HCT116 (cell line): Measurements from ENCODE around the gene GPS2. TPM values are rescaled to one million over a fixed set of nuclear protein-coding genes. Genes with fewer than 3 reads are reported as not detected.

Source experiments
- ATAC-seq: fragments of 200-7000 bp; cut with Tn5 transposase; 2 replicates; pipeline ENCODE4 v1.9.1; 2020; ENCODE audit warnings: mild to moderate bottlenecking, moderate library complexity
- BruUV-seq: library from RNA; stranded (reverse); fragments of 400-500 nt; replicated peaks from 2 replicates; lab custom pipeline; 2021; lab: Mats Ljungman, UMichigan
- CTCF ChIA-PET: fragments of 300-600 bp; sonication (Branson Sonifier 250); formaldehyde crosslinking; loops from one replicate; lab custom pipeline; 2021; ENCODE audit warnings: antibody characterized with exemption; lab: Charles Lee
- POLR2A ChIA-PET: fragments of 300-600, 350-600 bp; sonication (Branson Sonifier 250); formaldehyde crosslinking; loops from one replicate; lab custom pipeline; 2021; ENCODE audit warnings: antibody characterized with exemption; lab: Charles Lee
- RAD21 ChIA-PET, 2 experiments: fragments of 300-600 bp; sonication (Branson Sonifier 250); formaldehyde crosslinking; loops; one replicate each; lab custom pipeline; 2023; ENCODE audit warnings: low total read pairs in 2 of 2; ENCODE audit not compliant: uncharacterized antibody in 2 of 2, unreplicated experiment in 2 of 2, low non-redundant PET in 1 of 2; lab: Charles Lee
- DNase-seq: peaks from one replicate; pipeline ENCODE4 v3.0.0-alpha.2; 2010; ENCODE audit warnings: low read depth, low spot score
- H2AFZ ChIP-seq: fragments of 200-600 bp; shearing (Covaris generic), sonication (generic); 2 replicates; pipeline ENCODE4 v1.6.1; 2017; ENCODE audit warnings: low read depth, mixed run types, mixed read lengths, antibody characterized with exemption, low read length; ENCODE audit not compliant: poor library complexity, severe bottlenecking
- H3K27ac ChIP-seq: 2 replicates; pipeline ENCODE4 v1.5.1; 2012; ENCODE audit warnings: low read depth, low read length
- H3K27me3 ChIP-seq: fragments of 200-600 bp; sonication (generic); 2 replicates; pipeline ENCODE4 v1.6.1; 2016; ENCODE audit warnings: mixed run types, low read length, mixed read lengths; ENCODE audit not compliant: insufficient read depth
- H3K36me3 ChIP-seq, 2 experiments: fragments of 200-500 bp in 1 of 2; fragments of 200-600 bp in 1 of 2; sonication (Bioruptor generic) in 1 of 2; sonication (generic) in 1 of 2; 2 replicates each; pipeline versions ENCODE4 v1.5.1 to v1.6.1; 2014 to 2016; ENCODE audit warnings: low read length in 2 of 2, inconsistent platforms in 1 of 2, mixed read lengths in 1 of 2, mixed run types in 1 of 2; ENCODE audit not compliant: insufficient read depth in 2 of 2, control insufficient read depth in 1 of 2
- H3K4me1 ChIP-seq, 2 experiments: fragments of 200-600 bp in 1 of 2; sonication (generic) in 1 of 2; 2 replicates each; pipeline versions ENCODE4 v1.5.1 to v1.6.1; 2012 to 2017; ENCODE audit warnings: low read length in 2 of 2, inconsistent platforms in 1 of 2, mild to moderate bottlenecking in 1 of 2, mixed read lengths in 1 of 2, mixed run types in 1 of 2, moderate library complexity in 1 of 2; ENCODE audit not compliant: insufficient read depth in 2 of 2, control insufficient read depth in 1 of 2
- H3K4me2 ChIP-seq: fragments of 200-600 bp; sonication (generic); 2 replicates; pipeline ENCODE4 v1.6.1; 2017; ENCODE audit warnings: mixed run types, low read length, mixed read lengths
- H3K4me3 ChIP-seq, 2 experiments: fragments of 200-600 bp in 1 of 2; sonication (generic) in 1 of 2; replicated peaks in 1 of 2; 2 replicates each; pipeline ENCODE4 v1.5.1; 2011 to 2016; ENCODE audit warnings: low read length in 2 of 2, control low read depth in 1 of 2, low read depth in 1 of 2, mild to moderate bottlenecking in 1 of 2, mixed read lengths in 1 of 2, mixed run types in 1 of 2
- H3K79me2 ChIP-seq: fragments of 200-600 bp; sonication (generic); 2 replicates; pipeline ENCODE4 v1.6.1; 2017; ENCODE audit warnings: mild to moderate bottlenecking, mixed run types, low read length, moderate library complexity, mixed read lengths; ENCODE audit not compliant: insufficient read depth
- H3K9ac ChIP-seq: fragments of 200-600 bp; sonication (generic); 2 replicates; pipeline ENCODE4 v1.6.1; 2016; ENCODE audit warnings: low read length, mixed read lengths
- H3K9me2 ChIP-seq: fragments of 200-600 bp; sonication (generic), shearing (Covaris generic); 2 replicates; pipeline ENCODE4 v1.6.1; 2017; ENCODE audit warnings: mixed run types, mild to moderate bottlenecking, moderate library complexity; ENCODE audit not compliant: insufficient read depth
- H3K9me3 ChIP-seq, 2 experiments: fragments of 200-500 bp in 1 of 2; fragments of 200-600 bp in 1 of 2; sonication (Bioruptor generic) in 1 of 2; sonication (generic) in 1 of 2; 2 replicates each; pipeline ENCODE4 v1.6.1; 2014 to 2017; ENCODE audit warnings: low read length in 2 of 2, mixed read lengths in 2 of 2, inconsistent platforms in 1 of 2, low read depth in 1 of 2, mild to moderate bottlenecking in 1 of 2, mixed run types in 1 of 2, moderate library complexity in 1 of 2; ENCODE audit not compliant: control insufficient read depth in 1 of 2, insufficient read depth in 1 of 2
- H4K20me1 ChIP-seq: fragments of 200-600 bp; sonication (generic), shearing (Covaris generic); 2 replicates; pipeline ENCODE4 v1.6.1; 2017; ENCODE audit warnings: mixed run types, mild to moderate bottlenecking, moderate library complexity; ENCODE audit not compliant: insufficient read depth
- EGR1 ChIP-seq: IDR thresholded peaks from 2 replicates; pipeline ENCODE4 v1.6.1; 2012; ENCODE audit warnings: low read depth
- POLR2A ChIP-seq: IDR thresholded peaks from 2 replicates; pipeline ENCODE4 v1.7.0; 2011; ENCODE audit warnings: borderline replicate concordance; ENCODE audit not compliant: insufficient read depth, insufficient read length; ENCODE audit errors: extremely low read depth
- POLR2AphosphoS5 ChIP-seq: IDR thresholded peaks from 2 replicates; pipeline ENCODE4 v1.6.1; 2011; ENCODE audit warnings: mild to moderate bottlenecking, low read depth, low read length, moderate library complexity
- RAD21 ChIP-seq: IDR thresholded peaks from 2 replicates; pipeline ENCODE4 v1.6.1; 2012; ENCODE audit warnings: low read depth, mild to moderate bottlenecking
- SP1 ChIP-seq: IDR thresholded peaks from 2 replicates; pipeline ENCODE4 v1.6.1; 2012; ENCODE audit warnings: low read depth
- SRF ChIP-seq: IDR thresholded peaks from 2 replicates; pipeline ENCODE4 v1.6.1; 2012; ENCODE audit warnings: low read depth
- TCF7L2 ChIP-seq: IDR thresholded peaks from 2 replicates; pipeline ENCODE4 v1.7.0; 2011; ENCODE audit warnings: borderline replicate concordance, inconsistent platforms; ENCODE audit not compliant: insufficient read depth, insufficient read length; ENCODE audit errors: extremely low read depth
- intact Hi-C: fragments of 100-400 bp; cut with micrococcal nuclease; formaldehyde crosslinking; loops from 2 replicates; pipeline ENCODE4 v1.10.0; 2022
- total RNA-seq: library from RNA; stranded (reverse); gene quantifications from one replicate; pipeline ENCODE4 v1.2.1, GENCODE V29; 2021; ENCODE audit not compliant: unreplicated experiment
- TF ChIP-seq, protein P1 (sequence below): IDR thresholded peaks from 2 replicates; pipeline ENCODE4 v1.6.1; 2012

GPS2 gene
- total RNA-seq, 1 experiment from 2014 or later, result 61.3 TPM

DNA sequence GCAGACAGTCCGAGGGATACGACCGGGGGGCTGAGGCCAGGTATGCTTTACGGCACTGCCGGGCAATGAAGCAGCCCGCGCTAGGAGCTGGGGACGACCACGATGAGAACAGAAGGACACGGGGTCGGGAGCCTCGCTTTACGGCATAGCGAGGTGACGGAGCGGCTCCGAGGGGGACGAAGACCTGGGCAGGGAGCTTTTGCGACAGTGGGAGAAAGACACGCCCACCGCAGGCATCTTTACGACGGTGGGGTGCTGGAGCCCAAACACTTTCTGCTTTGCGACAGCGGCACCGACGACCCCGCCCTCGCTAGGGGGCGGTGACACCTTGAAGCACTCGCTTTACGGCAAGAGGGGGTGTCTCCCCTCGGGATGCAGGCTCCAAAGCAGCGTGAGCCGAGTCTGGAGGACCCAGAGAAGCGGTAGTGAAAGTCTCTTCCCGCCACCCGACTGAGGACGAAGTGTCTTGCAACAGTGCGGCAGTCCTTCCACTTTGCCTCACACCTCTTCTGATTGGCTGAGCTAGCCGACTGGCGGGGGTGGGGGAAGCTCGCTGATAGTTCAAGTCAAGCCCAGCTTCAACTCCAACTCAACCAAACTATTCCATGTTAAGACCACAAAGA lies 14.3 kb upstream of the GPS2 start:
- intact Hi-C loops, result no loop called here
- Histone ChIP-seq H3K4me3 (peak overlapping the region; percentile 98 to 99), H3K9me3 (no peaks in the 10 kb centered on the region), H3K27ac (peak overlapping the region; percentile 81), H3K27me3 (no peaks in the 10 kb centered on the region), H3K4me2 (peak overlapping the region; percentile 77), H3K9me2 (no peaks in the 10 kb centered on the region), H3K9ac (peak overlapping the region; percentile 93), H3K79me2 (peaks cover 20% of the 10 kb centered on the region; the same call in 1 of the 2 replicates), H4K20me1 (no peaks in the 10 kb centered on the region), H3K36me3 (peaks cover 0 to 9% of the 10 kb centered on the region in 2 experiments; a peak in 3 of 4 replicates), H3K4me1 (peaks cover 3 to 29% of the 10 kb centered on the region in 2 experiments; a peak in 3 of 4 replicates), H2AFZ (no peak overlapping the region)
- ChIA-PET POLR2A (interaction anchor here (0.8 to 2.0 kb wide), 14 partner anchors 14 to 844 kb away, joined by 3 to 11 read pairs (median 5); partner anchors contain the start of genes ACADVL, DLG4, GABARAP and MPDU1), RAD21 (interaction anchor here (0.6 to 0.8 kb wide), 4 partner anchors 15 to 196 kb away, joined by 3 to 5 read pairs (median 3); partner anchors contain the start of gene TMEM256 (in 1 of the 2)), CTCF (interaction anchor here (0.6 to 2.2 kb wide), 17 partner anchors 9 to 712 kb away, joined by 3 to 12 read pairs (median 5); partner anchors contain the start of genes ACADVL, DLG4, GPS2 and SENP3)
- peak; percentile 29 for TF ChIP-seq POLR2A
- peak; percentile 70; the same call in 1 of the 2 replicates for TF ChIP-seq EGR1
- TF ChIP-seq TCF7L2, result peak; percentile 59
- peak; percentile 76 for TF ChIP-seq POLR2AphosphoS5
- TF ChIP-seq SRF, result no peak
- TF ChIP-seq, protein P1, sequence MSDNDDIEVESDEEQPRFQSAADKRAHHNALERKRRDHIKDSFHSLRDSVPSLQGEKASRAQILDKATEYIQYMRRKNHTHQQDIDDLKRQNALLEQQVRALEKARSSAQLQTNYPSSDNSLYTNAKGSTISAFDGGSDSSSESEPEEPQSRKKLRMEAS, result peak; percentile 73; the same call in 1 of the 2 replicates
- no peak for TF ChIP-seq RAD21
- TF ChIP-seq SP1, result peak; percentile 53; the same call in 1 of the 2 replicates
- ATAC-seq (peak; percentile 78), DNase-seq (peak; percentile 99)
- BruUV-seq, result no TSS peak
